ENCODE measurements around the gene LTBP2.

LTBP2 gene

DNA sequence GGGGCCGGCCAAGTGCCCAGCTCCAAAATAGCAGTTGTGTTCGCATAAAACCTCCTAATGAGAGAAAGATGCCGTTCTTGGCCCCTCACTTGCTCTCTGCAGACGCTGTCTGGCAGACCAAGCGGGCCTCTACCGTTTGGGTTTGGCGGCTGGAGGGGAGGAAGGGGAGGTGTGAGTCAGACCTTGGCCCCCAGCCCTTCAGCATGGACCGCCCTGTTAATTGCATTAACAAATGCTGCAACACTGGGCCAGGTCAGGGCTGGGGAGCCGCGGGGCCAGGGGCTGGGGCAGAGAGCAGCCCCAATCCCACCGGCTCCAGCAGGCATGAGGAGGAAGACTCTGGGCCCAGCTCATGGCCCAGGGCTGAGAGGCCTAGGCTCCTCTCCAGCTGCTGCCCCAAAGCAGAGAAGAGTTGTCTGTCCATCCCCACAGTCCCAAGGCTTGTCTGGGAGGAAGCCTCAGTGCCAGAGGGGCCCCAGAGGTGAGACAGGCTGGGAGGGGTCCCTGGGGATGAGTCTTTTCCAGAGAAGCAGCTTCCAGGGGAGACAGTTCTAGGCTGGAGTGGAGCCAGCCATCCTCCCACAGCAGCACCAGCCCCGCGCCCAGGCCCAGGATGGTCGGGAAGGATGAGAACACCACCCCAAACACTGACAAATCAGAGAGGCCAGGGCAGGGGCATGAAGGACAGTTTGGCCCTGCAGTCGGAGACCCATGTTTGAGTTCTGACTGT is 16.9 kb downstream of the LTBP2 start:
- no peak for DNase-seq
- TF ChIP-seq EZH2phosphoT487 (IDR thresholded peaks at IDR 0.05; ENCODE audit: low read length) (no peak), EZH2 (optimal IDR thresholded peaks at IDR 0.05; ENCODE audit: low read depth, low read length) (no peak)
- TF ChIP-seq, protein P1, sequence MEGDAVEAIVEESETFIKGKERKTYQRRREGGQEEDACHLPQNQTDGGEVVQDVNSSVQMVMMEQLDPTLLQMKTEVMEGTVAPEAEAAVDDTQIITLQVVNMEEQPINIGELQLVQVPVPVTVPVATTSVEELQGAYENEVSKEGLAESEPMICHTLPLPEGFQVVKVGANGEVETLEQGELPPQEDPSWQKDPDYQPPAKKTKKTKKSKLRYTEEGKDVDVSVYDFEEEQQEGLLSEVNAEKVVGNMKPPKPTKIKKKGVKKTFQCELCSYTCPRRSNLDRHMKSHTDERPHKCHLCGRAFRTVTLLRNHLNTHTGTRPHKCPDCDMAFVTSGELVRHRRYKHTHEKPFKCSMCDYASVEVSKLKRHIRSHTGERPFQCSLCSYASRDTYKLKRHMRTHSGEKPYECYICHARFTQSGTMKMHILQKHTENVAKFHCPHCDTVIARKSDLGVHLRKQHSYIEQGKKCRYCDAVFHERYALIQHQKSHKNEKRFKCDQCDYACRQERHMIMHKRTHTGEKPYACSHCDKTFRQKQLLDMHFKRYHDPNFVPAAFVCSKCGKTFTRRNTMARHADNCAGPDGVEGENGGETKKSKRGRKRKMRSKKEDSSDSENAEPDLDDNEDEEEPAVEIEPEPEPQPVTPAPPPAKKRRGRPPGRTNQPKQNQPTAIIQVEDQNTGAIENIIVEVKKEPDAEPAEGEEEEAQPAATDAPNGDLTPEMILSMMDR (IDR thresholded peaks at IDR 0.05; ENCODE audit: low read length), result no peak
- Histone ChIP-seq H3K9ac (ENCODE audit: low read length) (no peak overlapping the region), H3K36me3 (replicated peaks; ENCODE audit: insufficient read depth, low read length) (no peaks in the 10 kb centered on the region), H3K4me3 (ENCODE audit: low read length) (no peak overlapping the region), H3K79me2 (ENCODE audit: low read length) (no peaks in the 10 kb centered on the region), H4K20me1 (ENCODE audit: insufficient read depth, low read length) (no peaks in the 10 kb centered on the region), H3K27ac (ENCODE audit: low read length) (no peak overlapping the region), H3K27me3 (replicated peaks; ENCODE audit: insufficient read depth, low read length) (no peaks in the 10 kb centered on the region), H2AFZ (ENCODE audit: low read length) (no peak overlapping the region), H3K4me1 (ENCODE audit: low read length) (no peaks in the 10 kb centered on the region), H3K9me2 (replicated peaks; ENCODE audit: insufficient read depth, low read length) (no peaks in the 10 kb centered on the region), H3K9me3 (replicated peaks; ENCODE audit: insufficient read depth, low read length) (no peaks in the 10 kb centered on the region), H3K4me2 (ENCODE audit: low read depth, low read length) (no peak overlapping the region), H3F3A (ENCODE audit: insufficient read depth, low read length) (no peaks in the 10 kb centered on the region)

- Histone ChIP-seq H3K4me2 (ENCODE audit: low read depth, low read length) (no peak overlapping the region), H3K9me3 (replicated peaks; ENCODE audit: insufficient read depth, low read length) (no peaks in the 10 kb centered on the region), H3F3A (ENCODE audit: insufficient read depth, low read length) (no peaks in the 10 kb centered on the region), H3K27ac (ENCODE audit: low read length) (no peak overlapping the region), H4K20me1 (ENCODE audit: insufficient read depth, low read length) (no peaks in the 10 kb centered on the region), H3K9ac (ENCODE audit: low read length) (no peak overlapping the region), H3K79me2 (ENCODE audit: low read length) (no peaks in the 10 kb centered on the region), H3K4me1 (ENCODE audit: low read length) (no peaks in the 10 kb centered on the region), H3K4me3 (ENCODE audit: low read length) (no peak overlapping the region), H3K27me3 (replicated peaks; ENCODE audit: insufficient read depth, low read length) (no peaks in the 10 kb centered on the region), H3K36me3 (replicated peaks; ENCODE audit: insufficient read depth, low read length) (no peaks in the 10 kb centered on the region), H2AFZ (ENCODE audit: low read length) (no peak overlapping the region), H3K9me2 (replicated peaks; ENCODE audit: insufficient read depth, low read length) (no peaks in the 10 kb centered on the region)
- DNase-seq, result no peak
- TF ChIP-seq EZH2 (optimal IDR thresholded peaks at IDR 0.05; ENCODE audit: low read depth, low read length), result no peak
Observed at GRCh38 chr14:74594606-74595005, 17.4 kb downstream of the LTBP2 start.

DNA sequence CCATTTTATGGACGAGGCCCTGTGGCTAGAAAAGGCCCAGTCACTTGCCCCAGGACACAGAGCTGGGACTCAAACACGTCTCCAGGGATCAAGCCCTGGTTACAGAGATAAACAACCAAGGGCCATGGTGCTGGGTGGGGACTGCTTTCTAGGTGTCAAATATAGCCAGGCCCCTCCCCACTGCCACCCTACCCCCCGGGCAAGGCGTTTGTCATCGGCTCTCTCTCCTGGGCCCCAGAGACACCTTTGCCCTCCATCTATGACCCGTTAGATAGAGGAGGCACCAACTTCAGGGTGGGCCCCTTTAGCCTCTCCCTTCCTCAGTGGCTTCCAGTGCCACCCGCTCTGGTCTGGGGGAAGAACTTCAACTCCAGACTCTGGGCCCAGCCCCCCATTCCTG is 18.0 kb downstream of the LTBP2 start:
- Histone ChIP-seq H3K4me3 (ENCODE audit: low read length) (no peak overlapping the region), H3K9me2 (replicated peaks; ENCODE audit: insufficient read depth, low read length) (no peaks in the 10 kb centered on the region), H3K36me3 (replicated peaks; ENCODE audit: insufficient read depth, low read length) (no peaks in the 10 kb centered on the region), H4K20me1 (ENCODE audit: insufficient read depth, low read length) (no peaks in the 10 kb centered on the region), H3F3A (ENCODE audit: insufficient read depth, low read length) (no peaks in the 10 kb centered on the region), H3K9ac (ENCODE audit: low read length) (no peak overlapping the region), H3K4me2 (ENCODE audit: low read depth, low read length) (no peak overlapping the region), H3K4me1 (ENCODE audit: low read length) (no peaks in the 10 kb centered on the region), H3K79me2 (ENCODE audit: low read length) (no peaks in the 10 kb centered on the region), H3K27me3 (replicated peaks; ENCODE audit: insufficient read depth, low read length) (no peaks in the 10 kb centered on the region), H3K27ac (ENCODE audit: low read length) (no peak overlapping the region), H3K9me3 (replicated peaks; ENCODE audit: insufficient read depth, low read length) (no peaks in the 10 kb centered on the region), H2AFZ (ENCODE audit: low read length) (no peak overlapping the region)
- no peak for TF ChIP-seq EZH2phosphoT487 (IDR thresholded peaks at IDR 0.05; ENCODE audit: low read length)
- no peak for TF ChIP-seq EZH2 (optimal IDR thresholded peaks at IDR 0.05; ENCODE audit: low read depth, low read length)
- TF ChIP-seq, protein P1 (IDR thresholded peaks at IDR 0.05; ENCODE audit: low read length), result no peak
- no peak for DNase-seq

GRCh38 chr14:74593241-74593953 is 18.6 kb downstream of the LTBP2 start:
- DNase-seq, result no peak
- Histone ChIP-seq H3K9me3 (replicated peaks; ENCODE audit: insufficient read depth, low read length) (no peaks in the 10 kb centered on the region), H3K36me3 (replicated peaks; ENCODE audit: insufficient read depth, low read length) (no peaks in the 10 kb centered on the region), H2AFZ (ENCODE audit: low read length) (no peak overlapping the region), H3K4me2 (ENCODE audit: low read depth, low read length) (no peak overlapping the region), H3K79me2 (ENCODE audit: low read length) (no peaks in the 10 kb centered on the region), H3K4me3 (ENCODE audit: low read length) (no peak overlapping the region), H3K27me3 (replicated peaks; ENCODE audit: insufficient read depth, low read length) (no peaks in the 10 kb centered on the region), H4K20me1 (ENCODE audit: insufficient read depth, low read length) (no peaks in the 10 kb centered on the region), H3K4me1 (ENCODE audit: low read length) (no peaks in the 10 kb centered on the region), H3K9me2 (replicated peaks; ENCODE audit: insufficient read depth, low read length) (no peaks in the 10 kb centered on the region), H3K9ac (ENCODE audit: low read length) (no peak overlapping the region), H3K27ac (ENCODE audit: low read length) (no peak overlapping the region), H3F3A (ENCODE audit: insufficient read depth, low read length) (no peaks in the 10 kb centered on the region)
- TF ChIP-seq, protein P1 (IDR thresholded peaks at IDR 0.05; ENCODE audit: low read length), result no peak

Measured in MM.1S (cell line).